ENCODE results near the gene PPP1R3G.
"Not testable (repeated sequence)": the region's sequence is repeated elsewhere in the genome, so short reads cannot be mapped to it uniquely, and the experiment has no call there.

The PPP1R3G gene

DNA sequence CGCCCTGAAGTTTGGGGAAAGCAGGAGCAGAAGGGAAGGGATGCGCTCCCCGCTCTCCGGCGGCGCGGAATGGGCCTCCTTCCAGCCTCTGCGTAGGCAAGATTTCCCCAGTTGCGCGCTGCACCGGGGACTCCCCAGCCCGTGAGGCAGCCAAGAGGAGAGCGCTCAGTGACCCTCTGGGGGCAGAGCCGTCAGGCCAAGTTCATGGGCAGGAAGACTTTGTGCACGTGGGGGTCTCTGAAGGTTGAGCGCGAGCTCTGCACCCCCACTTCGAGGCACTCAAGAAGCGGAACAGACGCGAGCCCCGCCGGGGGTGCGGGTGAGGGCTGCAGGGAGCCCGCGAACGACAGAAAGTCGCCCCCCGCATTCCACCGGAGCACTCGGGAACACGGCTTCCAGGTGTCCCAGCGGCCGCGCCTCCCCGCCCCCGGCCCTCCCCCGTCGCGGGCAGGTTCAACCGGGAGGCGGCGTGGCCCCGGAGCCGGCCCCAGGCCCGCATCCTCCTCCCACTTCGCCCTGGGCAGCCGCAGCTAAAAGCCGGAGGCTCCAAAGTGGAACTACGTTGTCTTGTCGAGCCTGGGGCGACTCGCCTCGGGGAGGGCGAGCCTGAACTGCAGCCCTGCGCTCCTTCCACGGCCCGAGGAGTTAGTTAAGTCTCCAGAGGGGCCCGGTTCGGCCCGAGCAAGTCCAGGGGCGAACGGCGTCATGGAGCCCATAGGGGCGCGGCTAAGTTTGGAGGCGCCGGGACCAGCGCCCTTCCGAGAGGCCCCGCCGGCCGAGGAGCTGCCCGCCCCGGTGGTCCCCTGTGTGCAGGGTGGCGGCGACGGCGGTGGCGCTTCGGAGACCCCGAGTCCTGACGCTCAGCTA lies at the start of gene PPP1R3G:
Gene PPP1R3G, plus strand, starts transcription at position 561 of the 867 bp plus-strand sequence. Its CDS starts 145 bp downstream, at position 706.
- no peak for DNase-seq (ENCODE audit: low spot score)

DNA sequence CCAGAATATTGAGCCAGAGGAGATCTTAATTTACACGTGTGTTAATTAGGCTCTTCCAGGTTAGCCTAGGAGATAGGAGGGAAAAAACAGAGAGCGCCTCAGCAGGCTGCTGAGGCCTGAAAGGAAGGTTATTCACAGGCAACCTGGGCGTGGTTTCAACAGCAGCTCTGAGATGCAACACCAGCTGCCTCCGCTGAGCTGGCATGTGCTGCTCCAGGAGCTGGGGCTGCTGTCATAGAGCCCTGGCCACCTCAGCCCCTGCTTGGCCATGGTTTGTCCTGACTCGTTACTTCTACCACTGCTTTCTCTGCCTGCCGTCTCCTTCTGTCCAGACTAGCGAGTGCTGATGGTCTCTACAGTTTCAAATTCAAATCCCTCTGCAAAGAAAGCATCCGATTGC lies 48.9 kb upstream of the PPP1R3G start:
- DNase-seq (ENCODE audit: low spot score), result no peak

- DNase-seq (ENCODE audit: low spot score), result no peak
Observed at GRCh38 chr6:5041955-5042354, 43.2 kb upstream of the PPP1R3G start.

DNA sequence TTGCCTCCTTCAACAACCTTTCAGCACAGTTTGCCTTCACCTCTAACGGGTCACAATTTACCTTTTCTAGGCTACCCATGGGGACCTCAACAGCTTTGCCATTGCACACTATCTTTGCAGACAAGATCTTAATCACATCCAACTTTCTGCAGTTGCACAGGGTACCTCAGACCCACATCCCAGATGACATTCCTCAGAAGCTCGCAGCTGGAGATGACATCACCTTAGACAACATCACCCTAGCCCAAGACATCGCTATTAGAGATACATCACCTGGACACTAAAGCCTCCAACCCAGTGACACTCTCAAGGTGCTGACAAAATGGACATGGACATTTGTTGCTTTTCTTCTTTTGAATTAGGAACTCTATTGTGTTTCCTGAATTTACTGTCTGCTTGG lies 42.7 kb upstream of the PPP1R3G start:
- DNase-seq (ENCODE audit: low spot score), result no peak

DNA sequence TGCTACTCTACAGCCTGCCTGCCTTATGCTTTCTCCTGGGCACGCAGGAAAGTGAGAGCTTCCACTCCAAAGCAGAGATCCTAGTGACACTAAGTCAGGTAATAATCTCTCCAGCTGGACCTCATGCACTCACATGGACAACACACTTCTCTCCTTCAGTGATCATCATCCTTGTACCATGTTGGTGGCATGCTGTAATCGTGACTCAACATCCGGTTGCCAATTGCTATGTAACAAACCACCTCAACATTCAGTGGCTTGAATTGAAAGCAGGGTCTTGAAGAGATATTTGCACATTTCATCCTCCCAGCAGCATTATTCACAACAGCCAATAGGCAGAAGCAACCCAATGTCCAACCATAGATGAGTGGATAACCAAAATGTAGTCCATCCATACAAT lies 40.3 kb upstream of the PPP1R3G start:
- DNase-seq (ENCODE audit: low spot score), result no peak

GRCh38 chr6:5045416-5045815 lies 39.7 kb upstream of the PPP1R3G start:
- DNase-seq (ENCODE audit: low spot score), result no peak

GRCh38 chr6:5046430-5046829 lies 38.7 kb upstream of the PPP1R3G start:
- no peak for DNase-seq (ENCODE audit: low spot score)

- DNase-seq (ENCODE audit: low spot score), result no peak
Observed at GRCh38 chr6:5050009-5050408, 35.1 kb upstream of the PPP1R3G start.

- no peak for DNase-seq (ENCODE audit: low spot score)
Observed at GRCh38 chr6:5051394-5051793, 33.7 kb upstream of the PPP1R3G start.

- DNase-seq (ENCODE audit: low spot score), result no peak
Observed at GRCh38 chr6:5053038-5053437, 32.1 kb upstream of the PPP1R3G start.

- DNase-seq (ENCODE audit: low spot score), result no peak
Observed at GRCh38 chr6:5053864-5054244, 31.3 kb upstream of the PPP1R3G start.

DNA sequence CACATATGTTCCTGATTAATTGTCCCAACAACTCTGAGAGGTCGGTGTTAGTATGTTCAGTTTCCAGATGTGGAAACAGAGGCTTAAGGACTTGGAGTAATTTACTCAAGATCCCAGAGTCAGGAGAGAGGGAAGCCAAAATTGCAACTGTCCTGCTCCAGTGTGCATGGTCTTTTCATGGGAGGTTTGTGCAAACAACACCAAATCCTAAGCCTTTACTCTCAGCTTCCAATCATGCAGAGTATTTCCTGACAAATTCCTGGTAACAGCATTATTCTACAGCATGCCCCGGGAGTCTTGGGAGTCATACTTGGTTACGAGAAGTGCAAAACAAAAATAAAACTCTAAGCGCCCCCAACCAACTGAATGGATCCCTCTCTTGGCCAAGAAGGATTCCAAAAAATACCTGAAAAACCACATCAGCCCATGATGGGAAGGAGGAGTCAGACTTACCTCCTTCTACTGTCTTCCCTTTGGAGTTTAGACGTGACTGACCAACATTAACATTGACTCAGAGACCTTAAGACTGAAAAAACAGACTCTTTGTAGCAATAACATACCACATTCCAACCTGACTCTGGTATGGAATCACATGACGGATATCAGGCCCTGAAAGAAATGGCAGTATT lies 30.8 kb upstream of the PPP1R3G start:
- no peak for DNase-seq (ENCODE audit: low spot score)

- DNase-seq (ENCODE audit: low spot score), result no peak
Observed at GRCh38 chr6:5055118-5055517, 30.0 kb upstream of the PPP1R3G start.

DNA sequence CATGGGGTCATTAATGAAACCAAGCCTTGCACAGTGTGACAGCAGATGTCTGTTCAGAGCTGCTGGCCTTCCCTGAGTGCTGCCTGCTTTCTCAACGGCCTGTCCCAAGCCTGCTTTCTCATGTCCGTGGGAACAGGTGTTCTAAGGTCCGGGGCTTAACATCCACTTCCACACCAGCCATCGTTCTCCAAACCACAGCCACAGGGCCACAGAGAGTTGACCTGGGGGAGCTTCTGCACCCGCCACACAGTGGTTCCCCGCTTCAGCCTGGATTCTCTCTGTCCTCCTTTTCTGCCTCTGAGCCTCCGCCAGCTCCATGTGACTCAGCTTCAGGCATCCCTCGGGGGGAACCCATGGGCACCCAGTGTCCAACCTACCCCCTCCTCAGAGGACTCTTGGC lies 26.9 kb upstream of the PPP1R3G start:
- no peak for DNase-seq (ENCODE audit: low spot score)

DNA sequence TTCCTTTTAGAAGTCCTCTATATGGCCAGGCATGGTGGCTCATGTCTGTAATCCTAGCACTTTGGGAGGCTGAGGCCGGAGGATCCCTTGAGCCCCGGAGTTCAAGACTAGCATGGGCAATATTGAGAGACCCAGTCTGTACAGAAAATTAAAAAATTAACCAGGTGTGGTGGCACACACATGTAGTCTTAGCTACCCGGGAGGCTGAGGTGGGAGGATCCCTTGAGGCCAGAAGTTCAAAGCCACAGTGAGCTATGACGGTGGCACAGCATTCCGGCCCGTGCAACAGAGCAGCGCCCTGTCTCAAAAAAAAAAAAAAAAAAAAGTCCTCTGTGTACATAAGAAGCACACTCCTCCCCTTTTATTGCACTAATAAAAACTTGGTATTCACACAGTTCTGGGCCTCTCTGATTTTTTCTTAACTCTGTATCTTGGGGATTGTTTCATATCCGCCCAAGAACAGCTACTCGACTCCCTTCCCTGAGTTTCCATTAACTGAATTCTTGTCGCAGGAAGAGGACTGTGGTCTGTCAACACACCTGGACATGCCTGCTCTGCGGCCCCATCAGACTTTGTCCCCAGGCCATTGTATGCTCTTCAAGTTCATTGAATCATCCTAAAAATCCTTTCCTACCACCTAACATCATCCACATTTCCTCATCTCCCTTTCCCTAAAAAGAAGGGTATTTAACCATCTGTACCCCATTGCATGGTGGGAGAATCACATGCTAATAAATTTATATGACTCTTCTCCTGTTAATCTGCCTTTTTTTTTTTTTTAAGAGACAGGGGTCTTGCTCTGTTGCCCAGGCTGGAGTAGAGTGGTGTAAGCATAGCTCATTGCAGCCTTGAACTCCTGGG lies 25.9 kb upstream of the PPP1R3G start:
- no peak for DNase-seq (ENCODE audit: low spot score)

- DNase-seq (ENCODE audit: low spot score), result not testable (repeated sequence)
Observed at GRCh38 chr6:5060439-5060838, 24.7 kb upstream of the PPP1R3G start.

DNA sequence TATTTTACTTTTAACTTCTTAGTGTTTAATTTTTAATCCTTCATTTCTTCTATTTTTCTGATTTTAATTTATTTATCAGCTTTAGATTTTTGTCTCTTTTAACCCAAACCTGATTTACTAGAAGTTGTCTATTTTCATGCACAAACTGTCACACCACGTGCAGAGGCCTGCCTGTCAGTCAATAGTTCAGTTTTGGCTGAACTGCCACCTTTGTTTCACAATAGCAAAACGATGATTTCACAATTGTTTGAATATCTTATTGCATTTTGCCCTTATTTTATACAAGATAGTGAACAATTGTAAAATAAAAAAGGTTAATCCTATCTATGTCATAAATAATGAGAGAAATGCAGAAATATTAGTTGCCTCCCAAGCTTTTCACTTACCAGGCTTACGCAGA lies 24.0 kb upstream of the PPP1R3G start:
- DNase-seq (ENCODE audit: low spot score), result no peak

- no peak for DNase-seq (ENCODE audit: low spot score)
Observed at GRCh38 chr6:5063617-5064016, 21.5 kb upstream of the PPP1R3G start.

DNA sequence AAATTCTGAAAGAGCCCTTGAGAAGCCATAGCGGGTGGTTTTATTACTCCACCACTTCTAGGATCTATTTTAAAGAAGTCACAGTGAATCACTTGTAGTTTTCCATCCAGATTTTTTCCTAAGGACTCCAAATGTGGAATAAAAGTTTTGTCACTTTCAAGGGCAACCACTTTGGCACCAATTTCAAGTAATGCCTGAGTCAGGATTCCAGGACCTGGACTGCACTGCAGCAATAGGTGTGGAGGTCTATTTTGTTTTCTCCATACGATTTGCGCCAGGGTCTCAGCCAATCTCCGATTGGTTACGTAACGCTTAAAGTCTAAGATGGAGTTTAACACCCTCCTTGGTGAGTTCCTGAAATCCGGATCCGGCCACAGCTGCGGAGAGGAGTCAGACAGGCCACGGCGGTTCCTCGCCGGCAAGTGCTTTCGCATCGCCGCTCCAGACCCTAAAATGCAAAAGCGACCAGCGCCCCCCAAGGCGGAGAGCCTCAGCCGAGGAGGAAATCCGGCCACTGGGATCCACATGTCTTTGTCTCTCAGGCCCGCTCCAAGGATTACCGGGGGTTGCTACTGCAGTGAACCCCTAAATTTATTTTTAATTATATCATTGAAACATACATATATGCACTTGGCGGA lies 18.6 kb upstream of the PPP1R3G start:
- DNase-seq (ENCODE audit: low spot score), result no peak

GRCh38 chr6:5067305-5067704 lies 17.8 kb upstream of the PPP1R3G start:
- no peak for DNase-seq (ENCODE audit: low spot score)

DNA sequence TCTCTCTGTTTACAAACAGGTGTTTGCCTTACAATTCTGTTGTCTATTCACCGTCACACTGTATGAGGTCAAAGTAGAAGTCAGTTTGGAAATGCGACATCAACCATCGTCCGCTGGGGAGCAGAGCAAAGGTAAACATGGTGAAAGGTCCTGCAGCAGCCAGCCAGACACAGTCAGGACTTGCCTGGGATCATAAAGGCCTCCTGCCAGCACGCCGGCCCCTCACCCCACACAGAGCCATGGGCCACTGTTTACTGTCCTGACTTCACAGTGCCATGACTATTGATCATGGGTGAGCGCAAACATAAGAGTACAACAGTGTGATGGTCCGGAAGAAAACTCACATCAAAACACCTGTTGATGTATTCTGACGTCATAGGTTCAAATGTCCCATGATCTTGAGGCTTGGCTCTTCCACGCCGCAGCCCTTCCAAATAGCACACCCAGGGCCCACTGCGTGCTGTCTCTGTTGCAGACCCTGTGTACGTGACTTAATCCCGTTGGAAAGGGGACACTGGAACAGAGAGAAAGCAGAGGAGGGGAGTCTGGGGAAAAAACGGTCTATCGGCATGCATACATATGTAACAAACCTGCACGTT lies 16.9 kb upstream of the PPP1R3G start:
- DNase-seq (ENCODE audit: low spot score), result no peak

- DNase-seq (ENCODE audit: low spot score), result no peak
Observed at GRCh38 chr6:5071216-5071615, 13.9 kb upstream of the PPP1R3G start.

Data from CD4-positive, alpha-beta T cell treated with Interleukin-15 for 4 hours (primary cell).